Stimulated activated CD4-positive, alpha-beta T cell treated with anti-CD3 and anti-CD28 coated beads, Interleukin-1b, Interleukin-23, amount 100 ng/mL, for 48 hours (primary cell): ENCODE results near the gene THRB.

Experiments used
- DNase-seq: peaks from one replicate; pipeline ENCODE4 v3.0.0-alpha.2; 2020

Gene THRB

DNA sequence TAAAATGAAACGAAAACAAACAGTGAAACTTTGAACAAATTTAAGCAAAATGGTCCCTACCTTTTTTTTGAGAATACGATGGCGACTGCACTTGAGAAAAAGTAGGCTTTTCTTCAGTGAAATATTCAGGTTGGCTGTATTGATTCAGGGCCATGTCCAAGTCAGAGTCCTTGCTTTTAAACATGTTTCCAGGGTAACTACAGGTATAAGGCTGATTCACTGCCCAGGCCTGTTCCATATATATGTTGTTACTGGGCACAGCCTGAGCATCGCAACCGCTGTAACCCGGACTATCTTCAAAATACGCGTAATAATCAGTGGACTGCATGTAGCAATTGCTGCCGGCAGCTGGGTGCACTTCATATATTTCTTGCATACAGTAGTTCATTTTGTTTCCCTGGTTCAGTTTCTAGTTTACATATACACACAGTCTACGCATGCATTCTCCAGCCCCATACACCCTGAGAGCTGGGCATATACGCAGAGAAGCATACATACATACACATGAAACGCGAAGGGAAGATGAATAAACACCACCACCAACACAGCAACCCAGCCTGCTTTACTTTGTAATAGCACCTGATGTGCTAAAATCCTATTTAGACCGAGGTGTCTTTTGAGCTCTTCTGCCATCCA lies 329.6 kb downstream of the THRB start:
- no peak for DNase-seq

DNA sequence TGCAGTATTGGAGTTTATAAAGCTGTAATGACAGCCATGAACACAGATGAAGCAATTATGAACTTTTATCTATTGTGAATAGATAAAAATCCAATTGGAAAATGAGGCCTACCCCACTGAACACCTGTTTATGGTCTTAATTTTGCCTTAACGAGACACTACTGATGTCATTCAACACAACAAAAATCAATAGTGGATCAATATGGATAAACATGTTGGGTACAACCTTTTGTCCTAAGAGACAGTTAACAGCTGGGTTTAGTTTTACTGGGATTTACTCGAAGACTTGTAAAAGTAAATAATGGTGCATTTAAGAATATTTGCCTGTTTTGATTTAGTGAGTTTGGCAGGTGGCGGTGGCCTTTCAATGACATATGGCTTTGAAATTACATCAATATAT lies 331.7 kb downstream of the THRB start:
- DNase-seq, result no peak

DNA sequence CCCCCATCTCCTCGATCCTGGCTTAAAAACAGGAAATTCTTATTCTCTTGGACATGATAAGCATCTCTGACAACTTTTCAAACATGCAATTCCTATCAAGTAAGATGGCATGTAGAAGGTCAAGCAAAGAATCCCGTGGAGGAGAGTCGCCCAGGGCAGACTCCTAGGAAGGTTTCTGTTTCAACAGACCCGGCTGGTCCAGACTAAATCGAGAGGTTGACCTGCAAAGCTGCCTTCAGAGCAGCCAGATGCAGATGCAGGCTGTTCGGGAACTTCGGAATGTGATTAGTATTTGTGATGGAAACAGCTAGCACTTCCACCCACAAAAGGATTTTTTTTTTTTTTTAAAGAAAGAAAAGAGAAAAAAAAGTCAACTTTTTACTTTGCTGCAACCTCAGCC lies 332.8 kb downstream of the THRB start:
- DNase-seq, result no peak

DNA sequence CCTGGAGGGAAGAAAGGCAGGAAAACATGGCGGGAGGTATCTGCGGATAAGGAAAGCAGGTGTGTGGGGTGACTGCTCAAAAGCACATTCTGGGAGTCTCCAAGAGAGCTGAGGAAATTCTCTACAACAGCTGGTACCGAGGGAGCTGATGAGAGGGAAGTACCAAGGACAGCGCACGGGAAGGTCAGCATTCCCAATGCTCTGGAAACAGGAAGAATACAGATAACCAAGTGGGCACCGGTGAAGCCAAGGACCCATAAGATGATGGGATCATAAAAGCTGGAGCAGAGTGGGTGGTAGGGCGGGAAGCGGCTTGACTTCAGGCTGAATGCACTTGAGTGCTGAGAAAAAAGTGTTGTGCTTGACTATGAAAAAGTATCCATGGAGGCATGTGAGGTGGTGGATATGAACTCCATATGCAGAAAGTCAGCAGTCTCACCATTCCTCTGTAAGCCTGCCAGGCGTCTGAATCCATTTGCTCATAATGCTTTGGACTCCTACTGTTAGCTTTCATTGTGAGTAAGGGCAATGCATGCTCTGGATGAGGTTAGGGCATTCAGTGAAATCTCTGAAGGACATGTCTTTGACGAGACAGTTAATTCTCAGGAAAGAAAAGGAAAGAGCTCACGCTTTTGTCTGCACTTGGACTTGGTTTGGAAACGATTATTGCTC lies 334.1 kb downstream of the THRB start:
- DNase-seq, result no peak

DNA sequence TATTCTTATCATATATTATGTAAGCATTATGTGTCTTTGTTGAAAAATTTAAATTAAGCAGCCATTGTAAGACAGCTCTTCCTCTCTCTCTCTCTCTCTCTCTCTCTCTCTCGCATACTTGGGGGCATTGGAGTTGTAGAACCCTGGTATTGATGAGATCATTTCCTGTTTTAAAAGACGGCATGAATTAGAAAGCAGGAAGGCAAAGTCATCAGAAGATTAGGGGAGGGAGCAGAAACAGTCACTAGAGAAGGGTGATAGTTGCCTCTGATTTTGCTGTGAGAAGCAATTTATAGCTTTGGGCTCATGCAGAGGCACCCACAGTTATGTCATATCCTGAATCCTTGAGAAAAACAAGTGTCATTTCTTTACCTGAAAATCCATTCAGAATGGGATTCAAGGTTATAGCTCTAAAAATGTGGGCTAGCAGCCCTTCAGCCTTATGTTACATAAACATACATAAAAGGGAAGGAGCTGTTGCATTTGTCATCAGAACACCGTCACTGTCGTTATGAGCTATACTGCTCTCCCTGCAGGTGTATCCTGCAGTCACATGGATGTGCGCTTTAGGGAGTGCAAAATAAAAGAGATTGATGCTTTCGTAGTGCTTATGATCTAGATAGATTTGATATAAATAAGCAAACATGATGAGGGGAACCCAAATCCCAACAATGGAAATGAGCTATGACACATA lies 335.7 kb downstream of the THRB start:
- no peak for DNase-seq

DNA sequence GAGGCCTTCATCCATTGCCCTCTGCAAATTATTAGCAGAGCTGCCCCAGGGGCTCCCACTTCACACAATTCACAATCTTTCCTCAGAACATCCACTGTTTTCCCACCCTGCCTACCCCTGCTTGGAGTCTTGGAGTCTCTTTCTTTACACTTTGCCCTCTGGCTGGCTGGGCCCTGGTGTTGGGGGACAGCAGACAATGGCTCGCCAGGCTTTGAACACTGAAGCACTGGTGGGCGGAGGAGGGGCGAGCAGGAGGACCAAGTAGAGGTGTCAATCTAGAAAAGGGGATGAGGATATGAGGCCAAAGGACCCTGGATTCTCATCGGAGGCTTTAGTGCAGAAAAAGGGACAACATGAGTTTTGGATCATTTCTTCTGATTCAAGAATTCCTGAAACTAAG lies 337.5 kb downstream of the THRB start:
- no peak for DNase-seq

DNA sequence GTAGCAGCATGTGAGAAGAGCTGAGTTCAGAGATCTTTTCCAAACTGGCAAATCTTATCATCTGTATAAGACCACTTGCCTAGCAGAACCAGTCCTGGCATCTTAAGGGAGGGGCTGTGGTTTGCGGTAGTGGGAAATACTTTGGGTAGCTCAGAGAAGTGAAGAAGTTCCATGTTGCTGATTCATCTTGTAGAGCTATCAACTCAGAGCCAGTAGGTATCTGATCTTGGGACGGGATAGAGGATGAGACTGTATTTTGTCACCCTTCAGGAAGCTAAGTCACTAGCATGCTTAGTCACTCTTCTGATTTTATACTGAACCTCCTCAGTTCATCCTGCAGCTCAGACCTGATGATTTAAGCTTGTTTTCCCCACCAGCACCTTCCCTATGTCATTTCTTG lies 338.2 kb downstream of the THRB start:
- DNase-seq, result peak; percentile 11

DNA sequence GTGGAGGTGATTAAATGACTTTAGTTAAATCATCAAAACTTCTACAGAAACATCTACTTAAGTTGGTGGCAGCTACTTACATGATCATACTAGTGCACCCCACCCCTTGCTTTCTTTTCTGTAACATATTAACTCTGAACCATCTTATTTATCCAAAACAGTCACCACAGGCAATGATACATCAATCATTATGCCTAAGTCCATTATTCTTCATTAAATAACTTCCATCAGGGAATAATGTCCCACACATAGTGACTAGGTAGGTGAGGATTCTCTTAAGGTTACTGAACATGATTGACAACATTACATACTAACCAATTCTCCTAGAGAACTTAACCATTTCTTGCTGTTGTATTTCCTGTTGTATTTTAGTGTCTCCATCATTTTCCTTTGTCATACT lies 339.4 kb downstream of the THRB start:
- no peak for DNase-seq

DNA sequence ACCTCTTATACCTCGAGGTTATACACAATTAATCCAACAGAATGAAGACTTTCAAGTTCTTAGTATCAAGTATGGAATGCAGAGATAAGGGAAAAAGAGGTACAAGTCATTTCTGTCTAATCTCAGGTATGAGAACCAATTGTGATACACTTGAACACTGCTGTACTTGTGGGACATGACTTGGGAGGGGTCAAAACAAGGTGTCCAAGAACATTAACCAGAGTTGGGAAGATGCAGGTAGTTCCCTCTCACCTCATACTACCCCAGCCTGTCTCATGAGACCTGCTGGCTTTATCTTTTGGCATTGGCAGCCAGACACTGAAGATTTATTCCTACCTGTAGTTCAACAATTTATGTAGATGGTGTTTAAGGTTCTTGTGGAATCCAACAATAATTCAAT lies 339.9 kb downstream of the THRB start:
- DNase-seq, result no peak

DNA sequence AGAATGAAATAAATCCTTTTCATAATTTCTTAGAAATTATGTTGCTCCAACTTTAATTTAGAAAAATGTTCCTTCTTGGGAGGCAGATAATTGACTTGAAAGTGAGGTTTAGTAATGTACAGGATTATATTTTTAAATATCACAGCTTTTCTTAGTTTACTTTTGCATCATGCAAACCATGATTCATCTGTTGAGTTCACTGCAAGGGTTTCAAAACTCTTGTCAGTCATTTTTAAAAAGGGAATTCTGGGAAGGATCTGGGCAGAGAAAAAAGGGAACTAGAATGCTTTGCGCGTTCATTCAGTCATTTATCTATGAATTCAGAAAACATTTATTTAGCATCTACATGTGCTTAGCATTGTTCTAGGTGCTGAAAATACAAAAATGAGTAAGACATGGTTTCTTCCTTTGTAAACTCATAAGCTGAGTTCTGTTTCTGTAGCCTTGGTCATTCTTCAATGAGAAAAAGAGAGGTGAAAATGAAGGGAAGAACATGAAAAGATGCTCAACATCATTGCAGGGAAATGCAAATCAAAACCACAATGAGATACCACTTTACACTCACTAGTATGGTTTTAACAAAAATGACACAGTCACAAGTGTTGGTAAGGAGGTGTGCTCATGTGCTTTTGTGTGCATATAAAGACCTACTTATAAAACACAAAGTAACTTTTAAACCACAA lies 340.5 kb downstream of the THRB start:
- no peak for DNase-seq

DNA sequence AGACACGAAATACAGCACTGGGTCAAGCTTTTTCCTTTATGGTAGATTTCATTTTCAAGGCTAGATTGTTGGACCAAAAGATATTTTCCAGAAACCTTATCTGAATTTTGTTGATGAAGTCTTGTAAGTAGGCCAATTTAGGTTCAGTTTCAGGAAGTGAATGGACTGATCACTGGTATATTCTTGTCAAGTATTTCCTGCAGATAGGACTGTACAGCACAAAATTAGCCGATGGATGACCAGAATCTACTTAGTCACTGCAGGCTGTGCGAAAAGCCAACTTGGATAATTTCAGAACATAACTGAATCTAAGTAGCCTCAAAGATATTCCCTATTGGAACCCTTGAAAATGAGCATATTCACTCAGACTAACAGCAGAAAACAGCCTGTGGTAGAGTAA lies 343.1 kb downstream of the THRB start:
- DNase-seq, result no peak

DNA sequence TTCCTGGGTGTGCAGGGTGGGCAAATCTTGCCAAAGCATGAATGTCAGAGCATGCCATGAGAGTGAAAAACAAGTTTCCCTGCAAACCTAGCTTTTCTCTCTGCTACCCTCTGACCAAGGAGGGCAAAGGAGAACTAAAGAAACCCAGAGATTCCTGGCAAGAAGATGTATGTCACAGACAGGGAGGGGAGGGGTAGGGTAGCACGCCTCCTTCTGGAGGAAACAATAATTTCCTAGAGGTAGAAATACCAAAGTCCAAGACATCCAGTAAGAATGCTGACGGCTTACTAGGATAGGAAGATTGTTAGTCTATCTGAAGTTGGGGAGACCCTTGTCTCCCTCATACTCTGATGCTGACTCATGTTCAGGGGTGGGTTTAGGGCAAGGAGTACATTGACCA lies 345.6 kb downstream of the THRB start:
- DNase-seq, result no peak

DNA sequence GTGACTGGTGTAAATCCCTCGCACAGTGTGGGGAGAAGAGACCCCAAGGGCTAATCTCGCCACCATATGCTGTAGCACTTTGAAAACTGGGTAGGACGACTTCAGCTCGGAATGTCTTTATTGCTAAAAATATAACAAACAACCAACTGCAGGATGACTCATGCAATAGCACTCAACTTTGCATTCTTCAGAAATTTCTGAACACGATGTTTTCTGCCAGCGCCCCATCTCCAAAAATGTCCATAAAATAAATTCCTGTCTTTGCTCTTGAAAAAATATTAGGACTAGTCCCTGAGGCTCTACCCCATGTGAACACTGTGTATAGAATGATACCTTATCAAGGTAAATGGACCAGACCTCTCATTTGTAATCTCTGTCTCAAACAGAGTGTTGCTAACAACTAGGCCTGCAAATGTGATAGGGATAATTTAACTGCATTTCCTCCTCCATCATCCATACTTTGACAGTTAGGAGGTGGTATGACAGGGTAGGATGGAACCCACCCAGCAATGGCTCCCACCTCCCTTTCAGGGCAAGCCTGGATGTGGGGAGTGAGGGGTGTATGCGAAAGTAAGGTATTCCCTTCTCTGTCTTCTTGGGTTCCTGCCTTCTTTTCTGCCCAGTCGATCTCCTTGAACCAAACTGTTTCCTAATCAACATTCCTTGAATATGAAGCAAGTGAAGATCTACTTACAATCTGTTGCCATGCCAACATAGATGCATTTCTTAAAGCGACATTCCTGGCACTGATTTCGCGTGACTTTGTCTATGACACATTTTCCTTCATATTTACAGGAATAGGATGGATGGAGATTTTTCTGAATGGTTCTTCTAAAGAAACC lies 348.4 kb downstream of the THRB start:
- DNase-seq, result no peak

DNA sequence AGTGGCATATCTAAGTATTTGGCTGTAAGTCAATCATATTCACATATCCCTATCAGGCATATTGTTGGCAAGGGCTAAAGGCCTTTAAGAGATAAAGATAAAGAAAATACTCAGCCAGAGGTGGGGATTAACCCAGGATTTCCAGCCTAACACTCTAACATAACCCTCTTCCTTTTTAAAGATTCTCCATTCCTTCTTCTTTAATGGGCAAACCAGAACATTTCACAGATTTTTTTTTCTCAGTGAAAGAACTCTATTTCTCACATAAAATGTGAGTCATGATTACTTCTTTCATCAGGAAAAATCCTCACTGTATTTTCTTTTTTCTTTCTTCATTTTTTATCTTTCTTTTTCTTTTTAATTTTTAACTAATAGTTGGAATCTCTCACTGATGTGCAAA lies 349.2 kb downstream of the THRB start:
- no peak for DNase-seq

DNA sequence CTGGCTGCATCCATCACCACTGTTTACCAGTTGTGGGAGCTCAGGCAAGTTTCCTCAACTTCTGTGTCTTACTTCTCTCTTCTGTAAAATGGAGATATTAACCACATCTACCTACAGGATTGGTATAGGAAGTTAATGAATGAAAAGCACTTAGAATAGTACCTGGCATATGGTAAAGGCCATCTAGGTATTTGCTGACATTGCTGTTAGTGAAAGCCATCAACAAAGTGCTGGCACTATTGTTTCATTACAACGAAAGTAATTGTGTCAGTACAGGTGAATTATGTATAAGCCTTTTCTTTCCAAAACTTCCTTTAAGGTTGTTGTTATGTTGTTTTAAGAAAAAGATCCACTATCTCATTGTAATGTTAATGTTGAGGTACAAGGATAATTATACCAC lies 352.5 kb downstream of the THRB start:
- no peak for DNase-seq

DNA sequence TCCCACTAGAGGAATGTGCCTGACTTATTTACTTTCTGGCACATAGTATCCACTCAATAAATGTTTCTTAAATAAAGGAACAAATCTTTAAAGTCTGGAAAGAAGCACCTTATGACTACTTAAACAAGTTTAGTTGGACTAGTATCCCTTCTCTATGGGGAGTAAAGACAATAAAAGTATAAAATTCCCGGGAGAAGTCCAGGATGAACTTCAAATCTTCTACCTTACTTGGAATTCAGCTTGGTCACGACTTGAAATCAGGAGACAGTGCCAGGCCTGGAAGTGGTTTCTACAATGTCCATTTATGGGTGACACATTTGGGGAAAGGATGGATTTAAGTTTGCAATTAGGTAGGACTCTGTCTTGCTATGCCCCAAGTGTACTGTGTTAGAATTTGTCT lies 353.1 kb downstream of the THRB start:
- DNase-seq, result no peak

DNA sequence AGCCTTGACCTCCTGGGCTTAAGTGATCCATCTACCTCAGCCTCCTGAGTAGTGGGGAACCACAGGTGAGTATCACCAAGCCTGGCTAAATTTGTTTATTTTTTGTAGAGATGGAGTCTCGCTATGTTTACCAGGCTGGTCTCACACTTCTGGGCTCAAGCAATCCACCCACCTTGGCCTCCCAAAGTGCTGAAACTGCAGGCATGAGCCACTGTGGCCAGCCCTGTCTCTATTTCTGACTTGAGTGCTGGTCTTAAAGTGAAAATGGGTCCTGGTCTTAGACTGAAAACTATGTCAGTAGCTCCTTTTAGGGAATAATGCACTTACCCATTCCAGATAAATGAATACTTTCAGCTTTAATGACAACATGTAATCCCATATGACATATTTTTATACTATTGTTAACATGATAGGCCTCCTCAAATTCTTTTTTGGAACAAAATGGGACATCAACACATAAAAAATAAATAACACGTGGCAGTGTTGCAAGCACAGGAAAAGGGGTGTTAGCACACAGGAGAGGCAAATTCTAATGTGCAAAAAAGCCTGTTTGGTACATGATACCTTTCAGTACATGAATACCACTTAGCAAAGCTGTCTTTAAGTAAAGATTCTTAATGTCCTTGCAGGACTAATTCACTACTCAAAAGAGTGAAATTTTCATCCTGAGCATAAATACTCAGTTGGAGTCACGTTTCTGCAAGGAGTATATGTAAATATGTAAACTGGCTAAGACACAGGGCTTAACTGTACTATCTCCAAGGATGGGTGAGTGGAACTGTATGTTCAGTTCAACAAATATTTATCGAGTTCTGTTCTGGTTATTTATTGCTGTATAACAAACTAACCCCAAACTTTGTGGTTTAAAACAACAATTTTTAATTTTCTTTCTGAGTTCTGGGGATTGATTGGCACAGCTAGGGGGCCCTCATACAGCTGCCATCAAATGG lies 354.9 kb downstream of the THRB start:
- no peak for DNase-seq

DNA sequence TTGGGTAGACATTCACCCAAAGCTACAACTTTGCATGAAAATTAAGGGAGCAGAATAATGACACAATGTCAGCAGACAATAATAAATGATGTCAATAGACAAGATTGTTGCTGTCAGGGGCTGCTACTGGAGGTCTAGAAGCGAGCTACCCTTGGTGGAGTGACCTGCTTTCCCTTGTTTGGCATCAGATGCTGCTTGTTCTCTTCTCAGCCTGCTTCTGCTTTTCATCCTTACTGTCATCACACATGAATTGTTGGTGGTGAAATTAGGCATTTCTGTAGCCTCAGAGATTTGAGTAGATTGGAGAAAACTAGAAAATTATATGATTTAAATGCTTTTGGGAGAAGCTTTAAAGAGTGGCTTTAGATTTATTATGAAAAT lies 355.8 kb downstream of the THRB start:
- no peak for DNase-seq

DNA sequence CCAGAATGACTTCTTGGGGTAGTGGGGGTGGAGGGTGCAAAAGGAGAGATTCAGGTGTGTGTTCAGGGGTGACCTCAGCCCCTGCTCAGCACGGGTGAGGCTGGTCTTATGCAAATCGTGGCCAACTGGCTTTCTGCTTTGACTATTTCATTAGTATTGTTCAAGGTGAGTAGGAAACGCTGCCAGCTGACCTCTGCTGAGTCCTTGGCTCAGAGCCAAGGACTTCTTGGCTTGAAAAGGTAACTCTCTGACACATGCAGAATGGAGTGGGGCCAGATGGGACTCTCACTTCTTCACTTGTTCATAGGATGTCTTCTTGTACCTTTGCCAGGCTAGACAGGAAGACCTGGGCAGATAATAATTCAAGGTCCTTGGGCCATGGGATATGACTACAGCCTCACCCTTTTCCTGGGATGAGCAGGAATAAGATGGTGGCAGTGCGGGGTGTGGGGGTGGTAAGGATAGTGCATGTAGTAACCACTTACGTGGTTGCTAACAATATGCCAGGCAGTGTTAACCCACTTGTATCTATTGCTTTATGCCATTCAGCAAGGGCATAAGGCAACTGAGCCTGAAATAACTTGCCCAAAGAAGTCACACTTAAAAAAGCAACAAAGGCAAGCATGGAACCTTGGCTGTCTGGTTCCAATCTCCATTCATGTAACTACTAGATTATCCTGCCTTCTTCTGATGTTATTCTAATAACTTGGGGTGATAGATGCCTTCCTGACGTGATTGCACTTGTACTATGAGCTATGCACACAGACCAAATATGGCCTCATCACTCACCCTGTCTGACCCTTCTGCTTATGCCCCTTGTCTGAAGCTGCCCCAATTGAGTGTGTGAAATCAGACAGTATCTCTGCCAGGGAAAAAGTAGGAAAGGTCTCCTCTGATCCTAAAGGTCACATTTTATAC lies 356.4 kb downstream of the THRB start:
- DNase-seq, result no peak

DNA sequence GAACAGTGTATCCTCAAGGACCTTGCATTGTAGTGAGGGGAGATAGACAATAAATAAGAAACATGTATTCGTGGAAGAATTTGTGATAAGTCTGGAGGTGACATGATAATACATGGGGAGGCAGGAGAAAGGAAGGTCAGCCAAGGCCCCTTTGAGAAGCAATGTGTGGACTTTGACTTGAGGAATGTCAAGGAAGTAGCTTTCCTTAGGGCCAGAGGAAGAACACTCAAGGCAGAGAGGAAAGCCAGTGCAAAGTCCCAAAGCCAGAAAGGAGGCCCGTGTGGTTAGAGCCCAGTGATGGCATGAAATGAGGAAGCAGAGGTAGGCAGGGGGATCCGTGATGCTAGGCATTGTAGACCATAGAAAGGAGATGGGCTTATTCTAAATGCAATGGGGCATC lies 357.3 kb downstream of the THRB start:
- DNase-seq, result no peak
